K562 (cell line): ENCODE measurements around the gene GCDH.

Source experiments
- CHD2 ChIP-seq: IDR thresholded peaks from 2 replicates; pipeline ENCODE4 v1.6.1; 2011; ENCODE audit warnings: low read depth, low read length
- EZH2 ChIP-seq: IDR thresholded peaks from 2 replicates; pipeline ENCODE4 v1.6.1; 2012; ENCODE audit warnings: low read depth, mild to moderate bottlenecking, inconsistent platforms, low read length, borderline replicate concordance
- GABPA ChIP-seq: fragments of 200-800 bp; sonication (Bioruptor generic); conservative IDR thresholded peaks from 2 replicates; pipeline ENCODE4 v1.6.1; 2016; ENCODE audit warnings: low read depth, missing genetic modification characterization, missing compliant biosample characterization
- MXI1 ChIP-seq: IDR thresholded peaks from 2 replicates; pipeline ENCODE4 v1.6.1; 2011; ENCODE audit warnings: low read depth, mild to moderate bottlenecking, improper control_type of control experiment, low read length
- MYBL2 ChIP-seq, 2 experiments: fragments of 450-650 bp in 1 of 2; sonication (generic) in 1 of 2; formaldehyde crosslinking in 1 of 2; IDR thresholded peaks; 2 replicates each; pipeline versions ENCODE4 v1.6.1 to v1.8.1; 2017 to 2022; ENCODE audit warnings: borderline replicate concordance in 1 of 2, inconsistent platforms in 1 of 2, low read depth in 1 of 2, mild to moderate bottlenecking in 1 of 2, missing genetic modification reagents in 1 of 2, moderate library complexity in 1 of 2
- SOX6 ChIP-seq: fragments of 450-650 bp; IDR thresholded peaks from 2 replicates; pipeline ENCODE4 v1.6.1; 2014; ENCODE audit warnings: mild to moderate bottlenecking
- TAF1 ChIP-seq: IDR thresholded peaks from 2 replicates; pipeline ENCODE4 v1.6.1; 2011; ENCODE audit warnings: mild to moderate bottlenecking, low read length, moderate library complexity; ENCODE audit not compliant: insufficient read depth, control insufficient read depth, severe bottlenecking; ENCODE audit errors: extremely low read depth
- TF ChIP-seq, protein P1 (sequence below), 2 experiments: fragments of 450-650 bp in 1 of 2; sonication (generic) in 1 of 2; formaldehyde crosslinking in 1 of 2; IDR thresholded peaks; 2 replicates each; pipeline versions ENCODE4 v1.7.1 to v1.9.0; 2016 to 2022; ENCODE audit warnings: inconsistent platforms in 1 of 2, mild to moderate bottlenecking in 1 of 2, missing genetic modification reagents in 1 of 2

DNA sequence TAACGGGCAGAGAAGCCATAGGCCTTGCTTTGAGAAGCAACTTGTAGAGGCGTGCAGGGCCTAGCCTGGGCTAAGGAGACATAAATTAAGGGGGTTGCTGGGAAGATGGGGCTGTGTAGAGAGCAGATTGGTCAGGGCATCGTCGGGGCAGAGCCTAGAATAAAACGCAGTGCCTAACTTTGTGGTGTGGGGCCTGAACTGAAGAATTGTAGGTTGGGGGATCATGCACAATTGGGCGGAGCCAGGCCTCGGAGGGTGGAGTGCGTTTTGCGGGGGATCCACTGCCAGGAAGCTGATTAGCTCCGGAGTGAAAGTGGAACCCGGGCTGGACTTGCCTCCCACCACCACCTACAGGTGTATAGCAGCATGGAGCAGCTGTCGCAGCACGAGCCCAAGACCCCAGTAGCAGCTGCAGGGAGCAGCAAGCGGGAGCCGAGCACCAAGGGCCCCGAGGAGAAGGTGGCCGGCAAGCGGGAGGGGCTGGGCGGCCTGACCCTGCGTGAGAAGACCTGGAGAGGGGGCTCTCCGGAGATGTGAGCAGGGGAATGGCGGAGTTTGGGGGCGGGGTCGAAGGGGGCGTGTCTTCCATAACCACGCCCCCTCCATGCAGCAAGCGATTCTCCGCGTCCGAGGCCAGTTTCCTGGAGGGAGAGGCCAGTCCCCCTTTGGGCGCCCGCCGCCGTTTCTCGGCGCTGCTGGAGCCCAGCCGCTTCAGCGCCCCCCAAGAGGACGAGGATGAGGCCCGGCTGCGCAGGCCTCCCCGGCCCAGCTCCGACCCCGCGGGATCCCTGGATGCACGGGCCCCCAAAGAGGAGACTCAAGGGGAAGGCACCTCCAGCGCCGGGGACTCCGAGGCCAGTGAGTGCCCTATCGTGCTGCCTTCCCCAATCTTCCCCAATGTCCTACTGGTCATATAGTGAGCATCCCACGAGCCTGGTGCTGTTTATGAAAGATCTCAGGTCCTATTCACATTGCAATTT lies 23.6 kb upstream of the GCDH start:
- TF ChIP-seq SOX6 (no peak), MYBL2 (IDR thresholded peaks at IDR 0.05; ENCODE audit: low read depth) (no peak), MYBL2 (CRISPR knock-in tag; IDR thresholded peaks at IDR 0.05; ENCODE audit: borderline replicate concordance) (no peak), TAF1 (no peak), GABPA (tag) (no peak), CHD2 (no peak), EZH2 (no peak), MXI1 (no peak)
- TF ChIP-seq, protein P1, sequence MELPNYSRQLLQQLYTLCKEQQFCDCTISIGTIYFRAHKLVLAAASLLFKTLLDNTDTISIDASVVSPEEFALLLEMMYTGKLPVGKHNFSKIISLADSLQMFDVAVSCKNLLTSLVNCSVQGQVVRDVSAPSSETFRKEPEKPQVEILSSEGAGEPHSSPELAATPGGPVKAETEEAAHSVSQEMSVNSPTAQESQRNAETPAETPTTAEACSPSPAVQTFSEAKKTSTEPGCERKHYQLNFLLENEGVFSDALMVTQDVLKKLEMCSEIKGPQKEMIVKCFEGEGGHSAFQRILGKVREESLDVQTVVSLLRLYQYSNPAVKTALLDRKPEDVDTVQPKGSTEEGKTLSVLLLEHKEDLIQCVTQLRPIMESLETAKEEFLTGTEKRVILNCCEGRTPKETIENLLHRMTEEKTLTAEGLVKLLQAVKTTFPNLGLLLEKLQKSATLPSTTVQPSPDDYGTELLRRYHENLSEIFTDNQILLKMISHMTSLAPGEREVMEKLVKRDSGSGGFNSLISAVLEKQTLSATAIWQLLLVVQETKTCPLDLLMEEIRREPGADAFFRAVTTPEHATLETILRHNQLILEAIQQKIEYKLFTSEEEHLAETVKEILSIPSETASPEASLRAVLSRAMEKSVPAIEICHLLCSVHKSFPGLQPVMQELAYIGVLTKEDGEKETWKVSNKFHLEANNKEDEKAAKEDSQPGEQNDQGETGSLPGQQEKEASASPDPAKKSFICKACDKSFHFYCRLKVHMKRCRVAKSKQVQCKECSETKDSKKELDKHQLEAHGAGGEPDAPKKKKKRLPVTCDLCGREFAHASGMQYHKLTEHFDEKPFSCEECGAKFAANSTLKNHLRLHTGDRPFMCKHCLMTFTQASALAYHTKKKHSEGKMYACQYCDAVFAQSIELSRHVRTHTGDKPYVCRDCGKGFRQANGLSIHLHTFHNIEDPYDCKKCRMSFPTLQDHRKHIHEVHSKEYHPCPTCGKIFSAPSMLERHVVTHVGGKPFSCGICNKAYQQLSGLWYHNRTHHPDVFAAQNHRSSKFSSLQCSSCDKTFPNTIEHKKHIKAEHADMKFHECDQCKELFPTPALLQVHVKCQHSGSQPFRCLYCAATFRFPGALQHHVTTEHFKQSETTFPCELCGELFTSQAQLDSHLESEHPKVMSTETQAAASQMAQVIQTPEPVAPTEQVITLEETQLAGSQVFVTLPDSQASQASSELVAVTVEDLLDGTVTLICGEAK (IDR thresholded peaks at IDR 0.05) = no peak; the same call in 1 of the 2 replicates
- TF ChIP-seq, protein P1 (CRISPR knock-in tag; IDR thresholded peaks at IDR 0.05) = no peak
